IMR-90 (cell line): ENCODE measurements around the gene LENEP. TPM values are rescaled to one million over a fixed set of nuclear protein-coding genes. Genes with fewer than 3 reads are reported as not detected.

Source experiments
- ATAC-seq: fragments of 200-7000 bp; cut with Tn5 transposase; 2 replicates; pipeline ENCODE4 v1.9.1; 2020; ENCODE audit warnings: low read depth, mild to moderate bottlenecking, moderate library complexity
- BruUV-seq: library from RNA; stranded (reverse); fragments of 400-500 nt; replicated peaks from 2 replicates; lab custom pipeline; 2021; lab: Mats Ljungman, UMichigan
- CTCF ChIA-PET: fragments of 300-600 bp; formaldehyde crosslinking; extraction: SDS; loops from one replicate; lab custom pipeline; 2021; ENCODE audit warnings: antibody characterized with exemption; lab: Yijun Ruan, JAX
- POLR2A ChIA-PET: fragments of 300-600 bp; sonication (Branson Sonifier 250); formaldehyde crosslinking; loops from one replicate; lab custom pipeline; 2022; ENCODE audit warnings: antibody characterized with exemption; ENCODE audit not compliant: unreplicated experiment; lab: Charles Lee
- DNase-seq: peaks from one replicate; pipeline ENCODE4 v3.0.0; 2013
- H2AFZ ChIP-seq: replicated peaks from 2 replicates; pipeline ENCODE3; 2013; ENCODE audit warnings: low read length, mild to moderate bottlenecking; ENCODE audit not compliant: poor library complexity
- H2AK5ac ChIP-seq: 2 replicates; pipeline ENCODE4 v1.6.1; 2013; ENCODE audit warnings: low read depth, low read length, inconsistent platforms
- H2AK9ac ChIP-seq: replicated peaks from 2 replicates; pipeline ENCODE3; 2013; ENCODE audit warnings: mild to moderate bottlenecking, low read depth, low read length, moderate library complexity; ENCODE audit not compliant: poor library complexity
- H2BK120ac ChIP-seq: 2 replicates; pipeline ENCODE4 v1.6.1; 2013; ENCODE audit warnings: low read depth, low read length, inconsistent platforms
- H2BK15ac ChIP-seq: 3 replicates; pipeline ENCODE4 v1.6.1; 2013; ENCODE audit warnings: low read depth, low read length, inconsistent platforms
- H2BK20ac ChIP-seq: 2 replicates; pipeline ENCODE4 v1.6.1; 2013; ENCODE audit warnings: low read depth, mild to moderate bottlenecking, inconsistent platforms, low read length, moderate library complexity
- H2BK5ac ChIP-seq: 2 replicates; pipeline ENCODE4 v1.6.1; 2013; ENCODE audit warnings: mild to moderate bottlenecking, low read depth, low read length, inconsistent platforms; ENCODE audit not compliant: poor library complexity, severe bottlenecking
- H3K14ac ChIP-seq: replicated peaks from 2 replicates; pipeline ENCODE4 v1.6.1; 2013; ENCODE audit warnings: low read depth, low read length, inconsistent platforms
- H3K18ac ChIP-seq: 2 replicates; pipeline ENCODE4 v1.6.1; 2013; ENCODE audit warnings: low read depth, low read length, control low read depth
- H3K23ac ChIP-seq: 2 replicates; pipeline ENCODE4 v1.6.1; 2013; ENCODE audit warnings: low read depth, low read length, inconsistent platforms
- H3K27ac ChIP-seq: 2 replicates; pipeline ENCODE4 v1.5.1; 2013; ENCODE audit warnings: mild to moderate bottlenecking, control low read depth, low read length; ENCODE audit not compliant: insufficient read depth
- H3K27me3 ChIP-seq: 2 replicates; pipeline ENCODE4 v1.6.1; 2013; ENCODE audit warnings: low read length; ENCODE audit not compliant: control insufficient read depth, insufficient read depth
- H3K36me3 ChIP-seq: 2 replicates; pipeline ENCODE4 v1.6.1; 2013; ENCODE audit warnings: low read length, mixed read lengths; ENCODE audit not compliant: control insufficient read depth, insufficient read depth
- H3K4ac ChIP-seq: 2 replicates; pipeline ENCODE4 v1.6.1; 2013; ENCODE audit warnings: low read depth, low read length, inconsistent platforms
- H3K4me1 ChIP-seq: 2 replicates; pipeline ENCODE4 v1.6.1; 2013; ENCODE audit warnings: low read length, mixed read lengths; ENCODE audit not compliant: control insufficient read depth, insufficient read depth
- H3K4me2 ChIP-seq: 2 replicates; pipeline ENCODE4 v1.6.1; 2013; ENCODE audit warnings: low read depth, mild to moderate bottlenecking, control low read depth, low read length, moderate library complexity
- H3K4me3 ChIP-seq: 2 replicates; pipeline ENCODE4 v1.5.1; 2013; ENCODE audit warnings: low read depth, mild to moderate bottlenecking, control low read depth, low read length, moderate library complexity; ENCODE audit not compliant: insufficient read depth
- H3K56ac ChIP-seq: 2 replicates; pipeline ENCODE4 v1.6.1; 2013; ENCODE audit warnings: low read length, inconsistent platforms; ENCODE audit not compliant: insufficient read depth; ENCODE audit errors: extremely low read depth
- H3K79me1 ChIP-seq, 2 experiments: 2 replicates each; pipeline ENCODE4 v1.6.1; 2013; ENCODE audit warnings: low read length in 2 of 2, inconsistent platforms in 1 of 2, low read depth in 1 of 2
- H3K9ac ChIP-seq: 2 replicates; pipeline ENCODE4 v1.6.1; 2013; ENCODE audit warnings: low read depth, low read length, control low read depth
- H3K9me1 ChIP-seq: 2 replicates; pipeline ENCODE4 v1.6.1; 2013; ENCODE audit warnings: low read length, inconsistent platforms; ENCODE audit not compliant: insufficient read depth
- H3K9me3 ChIP-seq: 2 replicates; pipeline ENCODE4 v1.6.1; 2013; ENCODE audit warnings: low read length; ENCODE audit not compliant: control insufficient read depth, insufficient read depth
- H4K20me1 ChIP-seq: 2 replicates; pipeline ENCODE4 v1.6.1; 2013; ENCODE audit warnings: low read length, inconsistent platforms; ENCODE audit not compliant: insufficient read depth
- H4K5ac ChIP-seq: 2 replicates; pipeline ENCODE4 v1.6.1; 2013; ENCODE audit warnings: mild to moderate bottlenecking, low read depth, low read length, control low read depth
- H4K8ac ChIP-seq, 2 experiments: 2 replicates each; pipeline ENCODE4 v1.6.1; 2013; ENCODE audit warnings: low read depth in 2 of 2, low read length in 2 of 2, control low read depth in 1 of 2, inconsistent platforms in 1 of 2
- H4K91ac ChIP-seq: 2 replicates; pipeline ENCODE4 v1.6.1; 2013; ENCODE audit warnings: low read depth, low read length, inconsistent platforms; ENCODE audit not compliant: insufficient read depth
- BHLHE40 ChIP-seq: fragments of 150-350 bp; IDR thresholded peaks from 2 replicates; pipeline ENCODE4 v1.6.1; 2016; ENCODE audit warnings: mild to moderate bottlenecking, low read depth, low read length
- CEBPB ChIP-seq: IDR thresholded peaks from 2 replicates; pipeline ENCODE4 v1.6.1; 2012; ENCODE audit warnings: low read depth, low read length, improper control_type of control experiment
- CHD1 ChIP-seq: IDR thresholded peaks from 2 replicates; pipeline ENCODE4 v1.6.1; 2012; ENCODE audit warnings: low read depth, low read length, improper control_type of control experiment
- CTCF ChIP-seq: conservative IDR thresholded peaks from 2 replicates; pipeline ENCODE4 v1.5.1; 2012; ENCODE audit warnings: mild to moderate bottlenecking, low read depth, low read length, improper control_type of control experiment
- ELK1 ChIP-seq: fragments of 150-350 bp; IDR thresholded peaks from 2 replicates; pipeline ENCODE4 v1.6.1; 2016; ENCODE audit warnings: low read depth, mild to moderate bottlenecking, low read length, moderate library complexity, borderline replicate concordance
- FOS ChIP-seq: fragments of 150-350 bp; IDR thresholded peaks from 2 replicates; pipeline ENCODE4 v1.6.1; 2016; ENCODE audit warnings: low read depth, low read length
- MAFK ChIP-seq: IDR thresholded peaks from 2 replicates; pipeline ENCODE4 v1.6.1; 2012; ENCODE audit warnings: low read depth, low read length, improper control_type of control experiment
- MAZ ChIP-seq: IDR thresholded peaks from 2 replicates; pipeline ENCODE4 v1.6.1; 2012; ENCODE audit warnings: low read depth, mild to moderate bottlenecking, low read length, improper control_type of control experiment, moderate library complexity, borderline replicate concordance
- MXI1 ChIP-seq: IDR thresholded peaks from 2 replicates; pipeline ENCODE4 v1.6.1; 2012; ENCODE audit warnings: low read depth, mild to moderate bottlenecking, low read length, moderate library complexity, borderline replicate concordance
- NFE2L2 ChIP-seq: fragments of 150-350 bp; IDR thresholded peaks from 2 replicates; pipeline ENCODE4 v1.6.1; 2016; ENCODE audit warnings: low read depth, mild to moderate bottlenecking, low read length
- POLR2A ChIP-seq: IDR thresholded peaks from 2 replicates; pipeline ENCODE4 v1.6.1; 2012; ENCODE audit warnings: mild to moderate bottlenecking, low read depth, low read length
- RAD21 ChIP-seq: IDR thresholded peaks from 2 replicates; pipeline ENCODE4 v1.6.1; 2012; ENCODE audit warnings: low read length, improper control_type of control experiment
- RCOR1 ChIP-seq: IDR thresholded peaks from 2 replicates; pipeline ENCODE4 v1.6.1; 2012; ENCODE audit warnings: mild to moderate bottlenecking, low read length, improper control_type of control experiment; ENCODE audit not compliant: insufficient replicate concordance
- RFX5 ChIP-seq: IDR thresholded peaks from 2 replicates; pipeline ENCODE4 v1.8.0; 2012; ENCODE audit warnings: low read depth, mild to moderate bottlenecking, low read length, moderate library complexity
- SMC3 ChIP-seq: fragments of 150-350 bp; IDR thresholded peaks from 2 replicates; pipeline ENCODE4 v1.6.1; 2016; ENCODE audit warnings: low read depth, mild to moderate bottlenecking, antibody characterized with exemption, low read length, moderate library complexity
- WGBS, 2 experiments: methylation state at CpG; one replicate each; pipeline versions ENCODE4 v1.1.5 to v1.1.7; 2013; ENCODE audit warnings: missing lambda C conversion rate in 2 of 2; ENCODE audit not compliant: insufficient read length in 1 of 2; ENCODE audit errors: extremely low coverage in 2 of 2; 5-methylcytosine and 5-hydroxymethylcytosine counted together
- dilution Hi-C: fragments of 300-500 bp; cut with HindIII; formaldehyde crosslinking; loops from one replicate; pipeline ENCODE4 v1.14.3; 2018; ENCODE audit warnings: low sequenced_read_pairs; ENCODE audit not compliant: unreplicated experiment
- in situ Hi-C: fragments of 300-500 bp; cut with MboI; formaldehyde crosslinking; loops from 3 replicates; pipeline ENCODE4 v1.14.3; 2019; ENCODE audit warnings: low sequenced_read_pairs, inconsistent platforms, mixed read lengths
- intact Hi-C: fragments of 100-400 bp; cut with micrococcal nuclease; formaldehyde crosslinking; loops from 2 replicates; pipeline ENCODE4 v1.10.0; 2022
- polyA plus RNA-seq, 3 experiments: library from polyadenylated mRNA; depleted of rRNA; stranded (reverse); fragments of >200 nt; gene quantifications; 2 replicates each; pipeline ENCODE4 v1.2.3, GENCODE V29; 2012; ENCODE audit warnings: low replicate concordance in 1 of 3
- total RNA-seq: library from RNA; depleted of rRNA; stranded (reverse); fragments of >200 nt; gene quantifications from 2 replicates; pipeline ENCODE4 v1.2.3, GENCODE V29; 2012

The LENEP gene
- total and polyA plus RNA-seq, 2 of the 4 experiments (the other 2 are of a cell fraction) = not detected

- no peak for TF ChIP-seq SMC3
Measured at GRCh38 chr1:155038602-155039307, 45.4 kb downstream of the LENEP start (continued).

GRCh38 chr1:155039308-155039669 is 45.9 kb downstream of the LENEP start:
- H2BK20ac ChIP-seq = no peak overlapping the region
- no peaks in the 10 kb centered on the region for H4K20me1 ChIP-seq
- dilution Hi-C loops (no loop called here), in situ Hi-C loops (no loop called here), intact Hi-C loops (no loop called here)
- no peak overlapping the region for H2BK5ac ChIP-seq
- H4K8ac ChIP-seq = no peak overlapping the region
- ChIA-PET POLR2A (no interaction called here), CTCF (interaction anchor here (1.4 to 1.8 kb wide), 2 partner anchors 12 to 23 kb away, joined by 3 to 4 read pairs; partner anchors contain the start of gene ADAM15)
- H3K4ac ChIP-seq = no peak overlapping the region
- no peak overlapping the region for H3K23ac ChIP-seq
- no peak overlapping the region for H3K14ac ChIP-seq
- peaks cover 36% of the 10 kb centered on the region for H3K27me3 ChIP-seq
- no peak overlapping the region for H2AK5ac ChIP-seq
- no peaks in the 10 kb centered on the region for H3K36me3 ChIP-seq
- no peak overlapping the region for H3K27ac ChIP-seq
- H2BK15ac ChIP-seq = no peak overlapping the region
- ATAC-seq = no peak
- no peak overlapping the region for H2AK9ac ChIP-seq
- H3K4me1 ChIP-seq = peaks cover 1% of the 10 kb centered on the region; the same call in 1 of the 2 replicates
- no peak overlapping the region for H2BK120ac ChIP-seq
- no peaks in the 10 kb centered on the region for H3K79me1 ChIP-seq
- 83% methylated on average over 1 of the region's 4 CpGs; no CpG with 5 or more reads in 1 of the 2 experiments for WGBS, 2 experiments
- no TSS peak for BruUV-seq
- H3K9ac ChIP-seq = no peak overlapping the region
- H3K9me1 ChIP-seq = peaks cover 6% of the 10 kb centered on the region; the same call in 1 of the 2 replicates
- no peak overlapping the region for H2AFZ ChIP-seq
- H3K4me3 ChIP-seq = no peak overlapping the region
- H3K56ac ChIP-seq = no peak overlapping the region
- DNase-seq = no peak
- no peak overlapping the region for H4K91ac ChIP-seq
- H3K9me3 ChIP-seq = no peaks in the 10 kb centered on the region
- no peak overlapping the region for H3K4me2 ChIP-seq
- H4K5ac ChIP-seq = no peak overlapping the region
- no peak overlapping the region for H3K18ac ChIP-seq
- TF ChIP-seq CTCF (no peak), ELK1 (no peak), CHD1 (no peak), NFE2L2 (no peak), MAZ (no peak), SMC3 (no peak), MXI1 (no peak), RFX5 (no peak), FOS (no peak), RCOR1 (no peak), RAD21 (no peak), POLR2A (no peak), MAFK (no peak), CEBPB (no peak), BHLHE40 (no peak)
